AG04450 (cell line): ENCODE results near the gene NPHP4. TPM values are rescaled to one million over a fixed set of nuclear protein-coding genes. Genes with fewer than 3 reads are reported as not detected.

Source experiments
- CTCF ChIA-PET: fragments of 300-600, 350-600 bp; formaldehyde crosslinking; extraction: SDS; loops from one replicate; lab custom pipeline; 2022; ENCODE audit warnings: antibody characterized with exemption, inconsistent platforms; lab: Charles Lee
- POLR2A ChIA-PET: fragments of 350-600 bp; formaldehyde crosslinking; extraction: SDS; loops from one replicate; lab custom pipeline; 2021; ENCODE audit warnings: antibody characterized with exemption, inconsistent platforms; lab: Yijun Ruan, JAX
- DNase-seq: peaks from one replicate; pipeline ENCODE4 v3.0.0-alpha.2; 2011; ENCODE audit warnings: low read depth, low spot score
- H3K27ac ChIP-seq: one replicate; pipeline ENCODE4 v1.5.1; 2012; ENCODE audit warnings: low read depth, low read length, control low read depth
- H3K27me3 ChIP-seq: one replicate; pipeline ENCODE4 v1.6.0; 2012; ENCODE audit warnings: low read length; ENCODE audit not compliant: control insufficient read depth, insufficient read depth
- H3K4me3 ChIP-seq: 2 replicates; pipeline ENCODE4 v1.5.1; 2011; ENCODE audit warnings: mild to moderate bottlenecking, low read depth, low read length, control low read depth
- H3K9me3 ChIP-seq: 2 replicates; pipeline ENCODE4 v1.5.1; 2012; ENCODE audit warnings: low read length; ENCODE audit not compliant: control insufficient read depth, insufficient read depth
- polyA minus RNA-seq: library from RNA; depleted of rRNA, polyadenylated mRNA; stranded (reverse); fragments of >200 nt; gene quantifications from 2 replicates; pipeline ENCODE4 v1.2.3, GENCODE V29; 2011; rRNA and poly(A)+ RNA removed
- polyA plus RNA-seq: library from polyadenylated mRNA; depleted of rRNA; stranded (reverse); fragments of >200 nt; gene quantifications from 2 replicates; pipeline ENCODE4 v1.2.3, GENCODE V29; 2011; rRNA removed
- TF ChIP-seq, protein P1 (sequence below): IDR thresholded peaks from 2 replicates; pipeline ENCODE4 v1.5.1; 2011; ENCODE audit warnings: low read depth, low read length, control low read depth, inconsistent platforms

Gene NPHP4
- polyA plus RNA-seq (1.6 and 1.9 TPM in 2 replicates), polyA minus RNA-seq (3.2 and 4.8 TPM in 2 replicates)

DNA sequence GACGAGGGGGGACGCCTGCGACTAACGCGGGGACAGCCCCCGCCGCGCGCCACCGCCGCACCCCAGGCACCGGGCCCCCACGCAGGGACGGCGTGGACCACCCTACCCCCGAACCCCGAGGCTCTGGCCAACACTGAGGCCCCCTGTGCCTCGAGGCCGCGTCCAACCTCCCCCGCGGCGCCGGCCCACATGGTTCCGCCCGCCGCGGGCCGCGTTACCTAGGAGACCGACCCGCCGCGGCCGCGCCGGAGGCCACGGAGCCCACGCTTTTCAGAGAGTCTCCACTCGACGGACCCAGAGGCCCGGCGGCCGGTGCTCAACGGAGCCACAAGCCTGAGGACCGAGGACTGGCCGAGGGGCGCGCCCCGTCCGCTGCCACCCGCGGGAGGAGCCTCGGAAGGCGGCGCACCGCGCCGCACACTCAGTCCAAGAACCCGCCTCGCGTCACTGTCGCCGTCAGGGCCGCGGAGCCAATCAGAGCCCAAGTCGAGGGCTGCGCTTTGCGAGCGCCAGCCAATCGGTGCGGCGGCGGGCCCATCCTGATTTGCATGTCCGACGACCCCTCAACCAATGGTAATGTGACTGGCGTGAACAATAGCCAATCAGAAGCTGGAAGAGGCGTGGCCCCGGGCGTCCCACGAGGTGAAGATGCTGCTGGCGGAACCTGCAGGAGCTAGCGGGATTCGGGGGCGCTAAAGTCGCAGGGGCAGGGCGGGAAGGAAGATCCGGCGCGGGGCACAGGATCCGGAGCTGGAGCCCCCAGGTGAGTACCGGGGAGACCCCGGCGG lies at the start of gene NPHP4:
Gene NPHP4, minus strand, starts transcription at position 400 of the 788 bp plus-strand sequence. CDS start 6,136 bp downstream, outside the sequence.
- Histone ChIP-seq H3K4me3 (peak within 1 kb of the TSS; percentile 72), H3K9me3 (no peaks in the 10 kb centered on the region), H3K27ac (peak within 1 kb of the TSS; percentile 31), H3K27me3 (no peaks in the 10 kb centered on the region)
- ChIA-PET POLR2A (interaction anchor here (0.5 to 1.0 kb wide), 3 partner anchors 9 to 344 kb away, joined by 3 to 10 read pairs (median 3); no protein-coding TSS in a partner anchor), CTCF (interaction anchor here (0.7 to 1.1 kb wide), 3 partner anchors 8 to 213 kb away, joined by 3 to 5 read pairs (median 4); no protein-coding TSS in a partner anchor)
- peak; percentile 99 for DNase-seq
- TF ChIP-seq, protein P1, sequence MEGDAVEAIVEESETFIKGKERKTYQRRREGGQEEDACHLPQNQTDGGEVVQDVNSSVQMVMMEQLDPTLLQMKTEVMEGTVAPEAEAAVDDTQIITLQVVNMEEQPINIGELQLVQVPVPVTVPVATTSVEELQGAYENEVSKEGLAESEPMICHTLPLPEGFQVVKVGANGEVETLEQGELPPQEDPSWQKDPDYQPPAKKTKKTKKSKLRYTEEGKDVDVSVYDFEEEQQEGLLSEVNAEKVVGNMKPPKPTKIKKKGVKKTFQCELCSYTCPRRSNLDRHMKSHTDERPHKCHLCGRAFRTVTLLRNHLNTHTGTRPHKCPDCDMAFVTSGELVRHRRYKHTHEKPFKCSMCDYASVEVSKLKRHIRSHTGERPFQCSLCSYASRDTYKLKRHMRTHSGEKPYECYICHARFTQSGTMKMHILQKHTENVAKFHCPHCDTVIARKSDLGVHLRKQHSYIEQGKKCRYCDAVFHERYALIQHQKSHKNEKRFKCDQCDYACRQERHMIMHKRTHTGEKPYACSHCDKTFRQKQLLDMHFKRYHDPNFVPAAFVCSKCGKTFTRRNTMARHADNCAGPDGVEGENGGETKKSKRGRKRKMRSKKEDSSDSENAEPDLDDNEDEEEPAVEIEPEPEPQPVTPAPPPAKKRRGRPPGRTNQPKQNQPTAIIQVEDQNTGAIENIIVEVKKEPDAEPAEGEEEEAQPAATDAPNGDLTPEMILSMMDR, result 0 out of 2 replicates have a peak, but pooled peaks have one; percentile 6

GRCh38 chr1:6041432-6042062 lies 49.3 kb upstream of the NPHP4 start:
- H3K4me3 ChIP-seq, result no peak overlapping the region
- ChIA-PET POLR2A (no interaction called here), CTCF (interaction anchor here (0.8 kb wide), 1 partner anchor 9 kb away, joined by 4 read pairs; no protein-coding TSS in a partner anchor)
- TF ChIP-seq, protein P1, result peak; percentile 46
- no peak for DNase-seq
- H3K27ac ChIP-seq, result no peak overlapping the region
- peaks cover 13% of the 10 kb centered on the region for H3K27me3 ChIP-seq
- H3K9me3 ChIP-seq, result no peaks in the 10 kb centered on the region

- no peak for DNase-seq
- TF ChIP-seq, protein P1, result no peak
- ChIA-PET POLR2A (no interaction called here), CTCF (no interaction called here)
- H3K27me3 ChIP-seq, result peaks cover 12% of the 10 kb centered on the region
- H3K27ac ChIP-seq, result no peak overlapping the region
- no peaks in the 10 kb centered on the region for H3K9me3 ChIP-seq
- no peak overlapping the region for H3K4me3 ChIP-seq
These were observed 48.7 kb upstream of the NPHP4 start for GRCh38 chr1:6040861-6041415.

- H3K27me3 ChIP-seq, result peaks cover 10% of the 10 kb centered on the region
- ChIA-PET POLR2A (no interaction called here), CTCF (interaction anchor here (1.0 kb wide), 1 partner anchor 164 kb away, joined by 3 read pairs; no protein-coding TSS in a partner anchor)
- H3K27ac ChIP-seq, result no peak overlapping the region
- no peak for DNase-seq
- no peaks in the 10 kb centered on the region for H3K9me3 ChIP-seq
- TF ChIP-seq, protein P1, result no peak
- H3K4me3 ChIP-seq, result no peak overlapping the region
These were observed 48.2 kb upstream of the NPHP4 start for GRCh38 chr1:6040444-6040843.
